H4 (cell line): ENCODE results near the gene PDGFD. TPM values are rescaled to one million over a fixed set of nuclear protein-coding genes. Genes with fewer than 3 reads are reported as not detected.
A peak's percentile ranks its signal among the peaks of the same experiment; 100 is the strongest.

ENCODE experiments used
- DNase-seq: peaks from one replicate; pipeline ENCODE4 v3.0.0-alpha.2; 2015; ENCODE audit warnings: low spot score
- total RNA-seq: library from RNA; depleted of rRNA; stranded (reverse); fragments of >200 nt; shearing (Covaris generic); gene quantifications from 2 replicates; pipeline ENCODE4 v1.2.3, GENCODE V29; 2014

Gene PDGFD
- total RNA-seq, 1 experiment from 2014 or later: 5.3 TPM

- no peak for DNase-seq
Observed at GRCh38 chr11:104093426-104094280, 70.3 kb downstream of the PDGFD start.

GRCh38 chr11:104092744-104093143 lies 71.2 kb downstream of the PDGFD start:
- DNase-seq: no peak

- DNase-seq: no peak
Observed at GRCh38 chr11:104091281-104092096, 72.5 kb downstream of the PDGFD start.

- no peak for DNase-seq
Observed at GRCh38 chr11:104090767-104091166, 73.2 kb downstream of the PDGFD start.

GRCh38 chr11:104089481-104089880 lies 74.5 kb downstream of the PDGFD start:
- no peak for DNase-seq

- no peak for DNase-seq
Observed at GRCh38 chr11:104086621-104087020, 77.3 kb downstream of the PDGFD start.

GRCh38 chr11:104078995-104079394 lies 85.0 kb downstream of the PDGFD start:
- DNase-seq: no peak

GRCh38 chr11:104078245-104078644 lies 85.7 kb downstream of the PDGFD start:
- DNase-seq: no peak

- DNase-seq: no peak
Observed at GRCh38 chr11:104076455-104076854, 87.5 kb downstream of the PDGFD start.

- no peak for DNase-seq
Observed at GRCh38 chr11:104075706-104076105, 88.2 kb downstream of the PDGFD start.

GRCh38 chr11:104075091-104075490 lies 88.9 kb downstream of the PDGFD start:
- no peak for DNase-seq

GRCh38 chr11:104073950-104074705 lies 89.8 kb downstream of the PDGFD start:
- peak; percentile 18 for DNase-seq

- DNase-seq: no peak
Observed at GRCh38 chr11:104067534-104067933, 96.4 kb downstream of the PDGFD start.

GRCh38 chr11:104064034-104064630 lies 99.8 kb downstream of the PDGFD start:
- no peak for DNase-seq

GRCh38 chr11:104061853-104062521 lies 102.0 kb downstream of the PDGFD start:
- DNase-seq: no peak

GRCh38 chr11:104060820-104061219 lies 103.1 kb downstream of the PDGFD start:
- DNase-seq: no peak

- DNase-seq: no peak
Observed at GRCh38 chr11:104060004-104060794, 103.7 kb downstream of the PDGFD start.

GRCh38 chr11:104058680-104059079 lies 105.3 kb downstream of the PDGFD start:
- DNase-seq: no peak

- DNase-seq: no peak
Observed at GRCh38 chr11:104057908-104058307, 106.0 kb downstream of the PDGFD start.

GRCh38 chr11:104055596-104055995 lies 108.4 kb downstream of the PDGFD start:
- DNase-seq: no peak
